NCI-H748 (cell line): ENCODE results near the gene TSHZ2.

Experiments used
- DNase-seq: peaks from one replicate; lab custom pipeline; 2025; ENCODE audit not compliant: unreplicated experiment; lab: John Stamatoyannopoulos, UW

TSHZ2 gene

DNA sequence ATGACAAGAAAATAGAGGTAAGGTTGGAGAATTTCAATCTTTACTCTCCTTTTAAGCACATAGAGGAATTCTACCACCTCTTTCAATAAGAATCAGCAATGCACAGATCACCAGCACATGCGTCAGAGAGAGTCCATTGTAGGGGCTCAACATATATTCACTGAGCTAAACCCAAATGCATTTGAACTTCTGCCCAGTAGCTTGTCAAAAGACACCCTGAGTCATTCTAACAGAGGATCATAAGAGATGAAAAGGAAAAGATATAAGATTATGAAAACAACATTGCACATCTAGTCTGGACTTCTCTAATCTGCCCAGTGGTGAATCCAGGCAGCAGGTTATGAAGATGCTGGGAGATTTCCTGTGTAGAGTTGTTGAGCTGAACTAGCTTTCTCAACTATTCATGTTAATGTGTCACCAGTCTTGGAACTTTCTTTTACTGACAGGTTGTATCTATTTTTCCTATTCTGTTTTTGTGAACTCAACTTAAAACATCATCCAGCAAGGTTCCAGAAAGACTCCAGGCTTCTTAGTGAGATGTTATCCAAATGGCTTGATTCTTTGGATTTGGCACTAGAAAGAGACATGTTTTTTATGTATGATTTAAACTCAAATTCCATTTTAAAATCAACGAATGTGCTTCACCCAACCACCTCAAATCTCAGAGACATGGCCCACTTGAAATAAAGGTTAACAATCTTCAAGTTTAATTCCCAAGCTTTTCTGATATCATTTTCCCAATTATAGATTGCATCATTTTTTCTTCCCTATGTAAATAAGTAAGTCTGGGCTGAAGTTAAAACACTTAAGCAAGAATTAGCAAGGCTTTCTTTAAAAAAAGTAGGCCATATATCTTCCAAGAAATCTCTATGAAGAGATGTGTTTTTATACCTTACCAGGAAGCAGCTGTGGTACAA is 89.3 kb downstream of the TSHZ2 start:
- no peak for DNase-seq

DNA sequence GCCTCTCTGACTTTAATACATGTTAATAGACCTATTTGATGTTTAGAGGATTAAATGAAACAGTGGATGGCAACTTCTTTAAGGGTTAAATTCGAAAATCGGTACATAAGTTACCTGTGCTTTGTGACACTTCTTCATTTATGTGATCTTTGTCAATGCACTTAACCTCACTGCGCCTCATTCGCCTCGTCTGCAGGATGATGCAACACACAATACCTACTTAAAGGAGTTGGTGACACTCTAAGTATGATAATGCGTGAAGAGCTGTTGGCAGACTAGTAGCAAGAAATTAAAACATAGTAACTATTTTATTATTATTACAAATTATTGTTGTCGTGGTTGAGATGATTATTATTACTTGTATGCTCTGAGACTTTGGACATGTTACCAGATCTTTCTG is 92.8 kb downstream of the TSHZ2 start:
- DNase-seq, result no peak

DNA sequence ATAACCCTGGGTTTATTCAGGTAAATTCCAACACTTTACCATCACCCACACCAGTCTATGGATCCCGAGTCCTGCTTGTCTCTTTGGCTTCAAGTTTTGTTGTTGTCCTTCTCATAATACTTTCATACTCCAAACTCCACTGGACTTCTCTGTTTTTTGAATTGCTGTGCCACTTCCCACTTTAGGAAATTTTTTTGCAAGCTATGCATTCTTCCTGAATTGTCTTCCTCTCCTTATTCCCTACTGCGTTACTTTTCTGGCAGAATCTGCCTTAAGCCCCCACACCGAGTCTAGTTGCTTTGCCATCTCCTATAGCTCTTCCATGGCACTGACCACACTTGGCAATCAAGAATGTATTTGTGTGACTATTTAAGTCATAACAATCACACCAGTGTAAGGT is 96.1 kb downstream of the TSHZ2 start:
- DNase-seq, result no peak

DNA sequence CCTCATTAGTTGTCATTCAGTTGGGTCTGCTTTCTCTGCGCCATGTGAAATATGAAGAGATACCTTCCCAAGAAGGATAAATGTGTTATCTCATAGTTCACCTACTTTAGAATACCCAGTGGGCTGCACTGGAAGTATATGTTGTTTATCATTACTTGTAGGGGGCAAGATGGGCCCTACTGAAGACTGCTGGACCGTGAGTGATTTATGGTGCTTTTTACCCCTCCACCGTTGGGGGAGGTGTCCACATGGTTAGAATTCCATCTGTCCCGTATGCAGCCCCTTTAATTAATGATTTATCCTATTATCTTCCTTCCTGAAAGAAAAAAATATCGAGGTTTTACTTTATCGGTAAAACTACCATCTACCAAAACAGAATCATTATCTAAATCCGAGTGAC is 97.0 kb downstream of the TSHZ2 start:
- no peak for DNase-seq

DNA sequence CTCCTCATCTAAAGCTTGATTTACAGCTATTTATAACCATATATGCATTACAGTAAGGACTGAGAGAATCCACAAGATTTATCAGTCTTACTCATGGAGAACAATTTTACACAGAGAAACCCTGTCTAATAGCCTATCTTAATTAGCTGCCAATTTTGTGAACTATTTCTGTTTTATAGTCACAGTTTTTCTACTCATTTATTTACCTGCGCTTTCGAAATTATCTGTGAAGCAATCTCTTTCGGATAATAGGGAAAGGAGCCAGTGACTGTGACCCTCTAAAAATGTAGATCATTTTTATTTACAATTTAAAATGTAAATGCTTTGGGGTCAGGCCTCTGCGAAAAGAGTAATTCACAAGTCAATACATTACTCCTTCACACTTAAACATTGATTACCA is 98.1 kb downstream of the TSHZ2 start:
- DNase-seq, result no peak

DNA sequence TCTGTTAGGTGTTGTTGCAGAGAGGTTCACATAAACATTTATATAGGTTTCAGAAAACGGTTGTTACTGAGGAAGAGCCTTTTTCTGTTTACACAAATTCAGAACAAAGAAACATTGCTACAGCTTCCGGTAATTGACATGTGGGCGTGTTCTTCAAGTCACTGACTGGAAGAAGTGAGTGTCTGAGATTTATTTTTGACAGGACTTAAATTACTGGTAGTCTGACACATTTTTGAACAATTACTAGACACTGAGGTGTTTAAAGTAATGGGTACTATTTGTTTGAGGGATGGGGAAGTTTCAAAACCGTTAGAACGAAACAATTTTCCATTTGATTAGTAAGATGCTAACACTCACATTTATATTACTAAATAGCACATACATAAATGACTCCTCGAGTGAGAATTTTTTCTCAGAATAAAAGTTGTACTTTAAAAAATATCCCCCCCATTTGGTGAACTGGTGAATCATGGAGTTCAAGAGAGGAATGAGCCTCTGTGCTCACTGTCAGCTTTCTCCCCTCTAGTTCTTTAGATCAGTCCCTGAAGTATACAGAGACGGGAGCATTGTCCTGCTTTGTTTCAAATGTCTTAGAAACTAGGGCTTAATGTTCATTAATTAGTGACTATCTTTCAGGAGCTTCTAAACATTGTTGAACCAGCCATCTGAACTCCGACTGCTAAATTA is 98.7 kb downstream of the TSHZ2 start:
- DNase-seq, result peak; percentile 68

DNA sequence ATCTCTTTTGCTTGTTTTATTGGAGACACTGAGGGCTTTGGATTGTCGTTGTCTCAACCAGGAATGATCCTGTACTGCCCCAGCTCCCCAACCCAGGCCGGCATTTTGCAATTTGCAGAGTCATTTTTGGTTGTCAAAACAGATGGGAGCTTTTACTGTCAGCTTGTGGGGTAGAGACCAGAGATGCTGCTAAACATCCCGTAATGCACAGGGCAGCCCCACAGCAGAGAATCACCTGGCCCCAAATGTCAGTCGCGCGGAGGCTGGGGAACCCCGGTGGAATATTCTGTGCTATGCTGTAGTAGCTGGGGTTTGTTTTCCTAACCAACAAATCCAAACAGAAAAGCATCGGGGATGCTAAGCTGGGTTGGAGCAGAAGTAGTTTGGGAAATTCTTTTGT is 99.7 kb downstream of the TSHZ2 start:
- no peak for DNase-seq

DNA sequence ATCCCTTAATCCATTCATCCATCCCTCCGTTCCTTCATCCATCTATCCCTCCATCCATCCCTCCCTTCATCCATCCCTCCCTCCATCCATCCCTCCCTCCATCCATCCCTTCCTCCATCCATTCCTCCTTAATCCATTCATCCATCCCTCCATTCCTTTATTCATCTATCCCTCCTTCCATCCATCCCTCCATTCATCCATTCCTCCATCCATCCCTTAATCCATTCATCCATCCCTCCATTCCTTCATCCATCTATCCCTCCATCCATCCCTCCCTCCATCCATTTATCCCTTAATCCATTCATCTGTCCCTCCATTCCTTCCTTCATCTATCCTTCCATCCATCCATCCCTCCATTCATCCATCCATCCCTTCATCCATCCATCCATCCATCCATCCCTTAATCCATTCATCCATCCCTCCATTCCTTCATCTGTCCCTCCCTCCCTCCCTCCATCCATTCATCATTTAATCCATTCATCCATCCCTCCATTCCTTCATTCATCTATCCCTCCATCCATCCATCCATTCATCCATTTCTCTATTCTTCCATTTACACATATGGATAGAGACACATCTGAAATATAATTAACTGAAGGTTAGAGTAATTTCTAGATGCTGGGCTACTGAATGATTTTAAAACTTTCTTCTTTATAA is 100.9 kb downstream of the TSHZ2 start:
- no peak for DNase-seq

DNA sequence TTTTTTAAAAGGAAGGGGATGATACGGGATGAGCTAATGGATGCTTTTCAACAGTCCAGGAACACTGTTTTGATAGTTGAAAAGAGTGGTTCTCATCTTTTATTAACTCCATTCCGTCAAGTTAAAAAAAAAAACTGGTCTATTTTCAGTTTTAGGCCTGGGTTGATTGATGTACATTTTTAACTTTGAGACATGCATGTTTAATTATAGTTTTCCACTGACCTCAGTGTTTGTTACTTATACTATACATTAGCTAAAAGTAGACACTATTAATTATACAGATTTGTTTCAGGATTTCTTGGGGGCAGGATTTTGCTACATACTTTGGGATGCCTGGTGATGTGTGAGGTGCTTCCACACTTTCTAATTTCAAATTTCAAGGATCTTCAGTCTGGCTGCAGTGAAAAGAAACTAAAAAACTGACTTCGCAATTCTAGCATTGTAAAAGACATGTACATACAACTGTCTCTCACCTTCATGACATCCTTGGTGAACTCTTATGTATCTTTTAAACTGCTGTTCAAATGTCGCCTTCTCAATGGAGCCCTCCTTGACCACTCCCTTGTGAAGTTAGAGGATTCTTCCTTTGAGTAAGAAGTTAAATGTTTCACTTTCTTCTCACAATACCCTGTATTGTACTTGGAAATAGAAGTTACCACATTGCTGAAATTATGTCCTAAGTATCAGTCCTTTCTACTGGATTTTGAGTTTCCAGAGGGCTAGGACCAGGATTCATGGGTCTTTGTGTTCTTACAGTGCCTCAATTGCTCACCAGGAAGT is 101.7 kb downstream of the TSHZ2 start:
- DNase-seq, result no peak

DNA sequence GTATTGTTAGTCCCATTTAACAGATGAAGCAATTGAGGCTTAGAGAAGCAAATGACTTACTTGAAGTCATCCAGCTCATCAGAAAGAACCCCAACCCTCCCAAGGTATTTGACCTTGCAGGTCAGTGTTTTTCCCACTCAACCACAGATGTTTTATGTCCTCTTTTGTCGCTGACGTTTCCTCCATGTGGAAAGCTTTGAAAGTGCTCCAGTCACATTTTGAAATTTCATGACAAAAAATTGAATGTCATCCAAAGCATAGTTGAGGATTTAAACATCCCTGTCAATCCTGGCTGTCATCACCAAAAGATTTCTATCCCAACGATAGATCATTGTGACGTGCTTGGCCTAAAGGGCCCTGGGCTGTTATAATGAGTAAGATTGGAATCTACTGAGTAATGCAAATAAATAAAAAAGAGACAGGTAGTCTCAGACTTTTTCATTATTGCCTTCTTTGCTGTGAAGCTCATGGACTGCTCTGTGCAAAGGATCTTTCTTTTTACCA is 102.7 kb downstream of the TSHZ2 start:
- DNase-seq, result no peak

DNA sequence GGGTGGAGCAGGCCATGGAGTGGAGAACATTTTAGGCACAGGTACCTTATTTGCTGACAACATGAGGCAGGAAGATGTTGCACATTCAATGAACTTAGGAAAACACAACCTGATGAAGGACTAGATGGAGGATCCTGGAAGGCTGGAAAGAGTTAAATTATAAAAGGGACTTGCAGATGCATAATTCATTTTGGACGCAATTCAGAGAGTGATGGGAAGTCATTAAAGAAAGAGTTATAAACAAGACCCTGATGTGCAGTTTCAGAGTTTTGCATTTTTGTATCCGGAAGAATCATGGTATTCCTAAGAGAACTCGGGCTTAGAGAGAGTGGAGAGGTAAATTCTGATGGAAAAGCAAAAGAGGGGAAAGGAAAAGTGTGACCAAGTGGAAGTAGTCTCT is 104.5 kb downstream of the TSHZ2 start:
- no peak for DNase-seq

DNA sequence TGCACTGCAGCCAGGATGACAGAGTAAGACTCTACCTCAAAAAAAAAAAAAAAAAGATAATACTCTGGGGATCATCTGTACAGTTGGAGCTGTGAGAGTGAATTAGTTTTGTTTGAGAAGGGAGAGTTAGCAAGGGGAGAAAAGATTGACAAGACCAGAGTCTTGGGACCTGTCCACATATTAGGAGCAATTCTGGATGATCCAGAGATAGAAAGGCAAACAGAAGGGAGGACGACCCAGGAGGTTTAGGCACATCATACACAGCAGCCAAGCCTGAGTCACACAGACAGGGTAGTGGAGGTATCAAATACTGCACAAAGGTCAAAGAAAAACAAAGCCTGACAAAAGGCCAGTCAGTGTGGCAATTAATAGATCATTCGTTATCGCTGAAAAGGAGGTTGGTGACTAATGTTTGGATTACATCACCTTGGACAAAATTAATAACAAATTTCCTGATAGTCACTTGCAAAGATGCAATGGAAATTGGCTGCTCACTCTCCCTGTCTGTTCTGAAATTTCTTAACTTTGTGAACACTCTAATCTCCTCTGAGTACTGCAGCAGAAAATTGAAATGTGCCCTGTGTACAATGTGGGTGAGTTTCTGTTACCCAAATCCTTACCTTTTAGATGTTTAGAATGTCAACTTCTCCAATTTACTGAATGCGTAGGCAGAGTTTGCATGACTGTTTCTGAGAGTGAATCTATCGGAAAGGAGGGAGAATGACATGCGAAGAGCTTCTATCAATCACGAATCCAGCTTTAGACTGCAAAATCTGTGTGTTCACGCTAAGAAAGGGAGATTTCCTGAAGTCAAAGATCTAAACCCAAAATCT is 105.4 kb downstream of the TSHZ2 start:
- DNase-seq, result no peak

DNA sequence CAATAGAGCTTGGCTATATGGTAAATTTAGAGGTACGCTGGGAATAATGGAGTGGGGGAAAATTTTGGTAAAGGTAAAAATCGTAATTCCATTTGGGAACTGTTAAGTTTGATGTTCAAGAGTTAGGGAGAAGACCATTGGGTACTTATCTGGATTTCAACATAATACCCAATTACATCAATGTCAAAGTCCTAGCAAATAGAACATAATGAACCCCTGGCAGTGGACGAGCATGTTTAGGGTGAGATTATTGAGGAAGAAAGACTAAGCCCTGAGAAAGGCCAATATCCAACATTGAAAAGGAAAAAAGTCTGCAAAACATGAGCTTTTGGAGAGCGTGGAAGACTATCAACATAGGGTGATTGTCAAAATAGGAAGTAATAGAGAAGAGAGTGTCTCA is 106.6 kb downstream of the TSHZ2 start:
- DNase-seq, result no peak

DNA sequence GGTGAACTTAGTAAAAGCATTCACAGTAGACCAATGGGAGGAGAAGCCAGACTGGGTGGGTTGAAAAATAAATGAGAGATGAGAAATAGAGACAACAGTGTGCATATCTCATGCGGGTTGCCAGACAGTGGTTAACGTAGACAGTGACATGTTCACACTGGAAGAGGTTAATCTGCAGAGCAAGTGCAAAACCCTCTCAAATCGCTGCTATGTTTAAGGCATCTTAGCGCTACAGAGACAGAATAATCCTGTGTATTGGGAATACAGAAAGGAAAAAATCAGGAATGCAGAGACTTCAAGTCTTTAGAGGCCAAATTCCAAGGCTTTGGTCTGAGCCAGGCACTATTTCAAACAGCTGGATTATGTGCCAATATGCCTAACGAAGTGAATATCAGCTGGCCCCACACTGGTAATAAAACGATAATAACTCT is 107.1 kb downstream of the TSHZ2 start:
- DNase-seq, result no peak

DNA sequence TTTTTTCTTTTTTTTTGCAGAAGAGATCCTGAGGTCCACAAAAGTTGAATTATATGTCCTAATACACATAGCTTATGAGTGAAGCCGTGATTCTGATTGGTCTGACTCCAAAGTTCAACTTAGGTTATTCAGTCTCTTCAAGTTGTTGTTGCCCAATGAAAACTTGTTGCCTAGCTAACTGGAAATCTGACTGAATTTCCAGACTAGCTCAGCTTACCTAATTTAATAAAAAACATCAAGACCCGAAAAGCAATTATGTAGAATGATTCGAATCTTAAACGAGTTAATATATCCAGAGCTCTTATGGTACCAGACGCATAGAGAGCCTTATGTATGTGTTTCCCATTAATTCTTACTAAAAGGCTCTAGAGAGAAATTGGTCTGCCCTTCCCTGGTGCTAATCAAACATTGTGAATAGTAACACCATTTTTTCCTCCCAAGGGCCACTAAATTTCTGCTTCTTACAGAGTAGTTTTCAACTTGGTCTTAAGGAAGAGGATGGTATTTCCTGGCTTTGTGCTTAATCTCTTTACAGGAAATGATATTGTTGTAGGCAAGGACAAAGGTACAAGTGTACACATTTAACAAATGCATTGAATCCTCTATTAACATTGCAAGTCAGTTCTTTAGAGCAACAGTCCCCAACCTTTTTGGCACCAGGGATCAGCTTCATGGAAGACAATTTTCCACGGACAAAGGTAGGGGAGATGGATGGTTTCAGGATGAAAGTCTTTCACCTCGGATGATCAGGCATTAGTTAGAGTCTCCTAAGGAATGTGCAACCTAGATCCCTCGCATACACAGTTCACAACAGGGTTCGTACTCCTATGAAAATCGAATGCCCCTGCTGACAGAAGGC is 107.9 kb downstream of the TSHZ2 start:
- DNase-seq, result no peak

DNA sequence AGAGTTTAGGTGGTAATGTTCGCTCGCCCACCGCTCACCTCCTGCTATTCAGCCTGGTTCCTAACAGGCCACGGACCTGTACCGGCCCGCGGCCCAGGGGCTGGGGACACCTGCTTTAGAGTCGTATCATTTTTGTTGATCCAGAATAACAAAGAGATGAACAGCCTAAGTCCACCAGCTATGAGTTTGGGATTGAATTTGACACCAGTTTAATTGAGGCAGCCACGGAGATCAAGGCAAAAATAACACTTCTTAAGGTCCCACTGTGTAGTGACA is 108.5 kb downstream of the TSHZ2 start:
- DNase-seq, result no peak

DNA sequence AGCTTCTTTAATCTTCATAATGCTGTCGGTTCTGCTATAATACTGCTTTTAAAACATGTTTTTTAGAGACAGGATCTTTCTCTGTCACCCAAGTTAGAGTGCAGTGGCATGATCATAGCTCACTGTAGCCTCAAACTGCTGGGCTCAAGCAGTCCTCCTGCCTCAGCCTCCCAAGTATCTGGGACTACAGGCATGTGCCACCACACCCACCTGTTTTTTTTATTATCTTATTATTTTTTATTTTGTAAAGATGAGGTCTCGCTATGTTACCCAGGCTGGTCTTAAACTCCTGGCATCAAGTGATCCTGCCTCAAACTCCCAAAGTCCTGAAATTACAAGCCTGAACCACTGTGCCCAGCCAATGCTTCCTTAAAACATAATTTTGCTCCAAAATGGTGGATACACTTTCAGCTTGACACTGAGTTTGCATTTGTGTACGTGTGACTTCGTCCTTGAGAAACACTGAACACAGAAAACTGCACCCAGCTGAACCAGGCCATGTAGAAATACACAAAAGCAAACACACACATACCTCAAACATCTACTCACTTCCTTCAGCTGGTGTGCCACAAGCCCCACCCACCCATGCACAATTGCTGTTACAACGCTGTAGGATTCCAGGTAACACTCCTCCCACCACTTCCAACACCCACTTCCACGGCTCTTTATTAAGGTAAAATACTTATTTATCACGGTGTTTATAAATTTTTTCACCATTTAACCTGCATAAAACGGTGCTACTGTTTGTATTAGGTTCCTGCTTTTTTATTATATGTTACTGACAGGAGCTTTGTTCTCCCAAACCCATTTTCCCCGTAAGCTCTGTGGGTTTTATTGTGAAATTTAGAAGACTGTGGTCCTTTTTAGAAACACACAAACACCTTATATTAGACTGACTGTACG is 109.1 kb downstream of the TSHZ2 start:
- peak; percentile 38 for DNase-seq
